HCT116 (cell line): ENCODE measurements around the gene LDLRAD4. TPM values are rescaled to one million over a fixed set of nuclear protein-coding genes. Genes with fewer than 3 reads are reported as not detected.

Experiments
- ATAC-seq: fragments of 200-7000 bp; cut with Tn5 transposase; 2 replicates; pipeline ENCODE4 v1.9.1; 2020; ENCODE audit warnings: mild to moderate bottlenecking, moderate library complexity
- BruUV-seq: library from RNA; stranded (reverse); fragments of 400-500 nt; replicated peaks from 2 replicates; lab custom pipeline; 2021; lab: Mats Ljungman, UMichigan
- CTCF ChIA-PET: fragments of 300-600 bp; sonication (Branson Sonifier 250); formaldehyde crosslinking; loops from one replicate; lab custom pipeline; 2021; ENCODE audit warnings: antibody characterized with exemption; lab: Charles Lee
- POLR2A ChIA-PET: fragments of 300-600, 350-600 bp; sonication (Branson Sonifier 250); formaldehyde crosslinking; loops from one replicate; lab custom pipeline; 2021; ENCODE audit warnings: antibody characterized with exemption; lab: Charles Lee
- RAD21 ChIA-PET, 2 experiments: fragments of 300-600 bp; sonication (Branson Sonifier 250); formaldehyde crosslinking; loops; one replicate each; lab custom pipeline; 2023; ENCODE audit warnings: low total read pairs in 2 of 2; ENCODE audit not compliant: uncharacterized antibody in 2 of 2, unreplicated experiment in 2 of 2, low non-redundant PET in 1 of 2; lab: Charles Lee
- DNase-seq: peaks from one replicate; pipeline ENCODE4 v3.0.0-alpha.2; 2010; ENCODE audit warnings: low read depth, low spot score
- H2AFZ ChIP-seq: fragments of 200-600 bp; shearing (Covaris generic), sonication (generic); 2 replicates; pipeline ENCODE4 v1.6.1; 2017; ENCODE audit warnings: low read depth, mixed run types, mixed read lengths, antibody characterized with exemption, low read length; ENCODE audit not compliant: poor library complexity, severe bottlenecking
- H3K27ac ChIP-seq: 2 replicates; pipeline ENCODE4 v1.5.1; 2012; ENCODE audit warnings: low read depth, low read length
- H3K27me3 ChIP-seq: fragments of 200-600 bp; sonication (generic); 2 replicates; pipeline ENCODE4 v1.6.1; 2016; ENCODE audit warnings: mixed run types, low read length, mixed read lengths; ENCODE audit not compliant: insufficient read depth
- H3K36me3 ChIP-seq, 2 experiments: fragments of 200-500 bp in 1 of 2; fragments of 200-600 bp in 1 of 2; sonication (Bioruptor generic) in 1 of 2; sonication (generic) in 1 of 2; 2 replicates each; pipeline versions ENCODE4 v1.5.1 to v1.6.1; 2014 to 2016; ENCODE audit warnings: low read length in 2 of 2, inconsistent platforms in 1 of 2, mixed read lengths in 1 of 2, mixed run types in 1 of 2; ENCODE audit not compliant: insufficient read depth in 2 of 2, control insufficient read depth in 1 of 2
- H3K4me1 ChIP-seq, 2 experiments: fragments of 200-600 bp in 1 of 2; sonication (generic) in 1 of 2; 2 replicates each; pipeline versions ENCODE4 v1.5.1 to v1.6.1; 2012 to 2017; ENCODE audit warnings: low read length in 2 of 2, inconsistent platforms in 1 of 2, mild to moderate bottlenecking in 1 of 2, mixed read lengths in 1 of 2, mixed run types in 1 of 2, moderate library complexity in 1 of 2; ENCODE audit not compliant: insufficient read depth in 2 of 2, control insufficient read depth in 1 of 2
- H3K4me2 ChIP-seq: fragments of 200-600 bp; sonication (generic); 2 replicates; pipeline ENCODE4 v1.6.1; 2017; ENCODE audit warnings: mixed run types, low read length, mixed read lengths
- H3K4me3 ChIP-seq, 2 experiments: fragments of 200-600 bp in 1 of 2; sonication (generic) in 1 of 2; replicated peaks in 1 of 2; 2 replicates each; pipeline ENCODE4 v1.5.1; 2011 to 2016; ENCODE audit warnings: low read length in 2 of 2, control low read depth in 1 of 2, low read depth in 1 of 2, mild to moderate bottlenecking in 1 of 2, mixed read lengths in 1 of 2, mixed run types in 1 of 2
- H3K79me2 ChIP-seq: fragments of 200-600 bp; sonication (generic); 2 replicates; pipeline ENCODE4 v1.6.1; 2017; ENCODE audit warnings: mild to moderate bottlenecking, mixed run types, low read length, moderate library complexity, mixed read lengths; ENCODE audit not compliant: insufficient read depth
- H3K9ac ChIP-seq: fragments of 200-600 bp; sonication (generic); 2 replicates; pipeline ENCODE4 v1.6.1; 2016; ENCODE audit warnings: low read length, mixed read lengths
- H3K9me2 ChIP-seq: fragments of 200-600 bp; sonication (generic), shearing (Covaris generic); 2 replicates; pipeline ENCODE4 v1.6.1; 2017; ENCODE audit warnings: mixed run types, mild to moderate bottlenecking, moderate library complexity; ENCODE audit not compliant: insufficient read depth
- H3K9me3 ChIP-seq, 2 experiments: fragments of 200-500 bp in 1 of 2; fragments of 200-600 bp in 1 of 2; sonication (Bioruptor generic) in 1 of 2; sonication (generic) in 1 of 2; 2 replicates each; pipeline ENCODE4 v1.6.1; 2014 to 2017; ENCODE audit warnings: low read length in 2 of 2, mixed read lengths in 2 of 2, inconsistent platforms in 1 of 2, low read depth in 1 of 2, mild to moderate bottlenecking in 1 of 2, mixed run types in 1 of 2, moderate library complexity in 1 of 2; ENCODE audit not compliant: control insufficient read depth in 1 of 2, insufficient read depth in 1 of 2
- H4K20me1 ChIP-seq: fragments of 200-600 bp; sonication (generic), shearing (Covaris generic); 2 replicates; pipeline ENCODE4 v1.6.1; 2017; ENCODE audit warnings: mixed run types, mild to moderate bottlenecking, moderate library complexity; ENCODE audit not compliant: insufficient read depth
- ATF3 ChIP-seq: IDR thresholded peaks from 2 replicates; pipeline ENCODE4 v1.6.1; 2012
- CBX3 ChIP-seq: IDR thresholded peaks from 2 replicates; pipeline ENCODE4 v1.6.1; 2012; ENCODE audit warnings: low read depth
- CEBPB ChIP-seq: IDR thresholded peaks from 2 replicates; pipeline ENCODE4 v1.6.1; 2012; ENCODE audit warnings: low read depth
- CTCF ChIP-seq, 3 experiments: fragments of 200-600 bp in 1 of 3; sonication (generic) in 1 of 3; IDR thresholded peaks in 2 of 3; conservative IDR thresholded peaks in 1 of 3; 2 replicates each; pipeline ENCODE4 v1.5.1; 2012 to 2017; ENCODE audit warnings: low read depth in 2 of 3, low read length in 2 of 3, antibody characterized with exemption in 1 of 3, borderline replicate concordance in 1 of 3, control low read depth in 1 of 3, mild to moderate bottlenecking in 1 of 3, mixed read lengths in 1 of 3, mixed run types in 1 of 3, moderate library complexity in 1 of 3; ENCODE audit not compliant: insufficient read depth in 1 of 3
- EGR1 ChIP-seq: IDR thresholded peaks from 2 replicates; pipeline ENCODE4 v1.6.1; 2012; ENCODE audit warnings: low read depth
- ELF1 ChIP-seq: IDR thresholded peaks from 2 replicates; pipeline ENCODE4 v1.6.1; 2012; ENCODE audit warnings: low read depth, borderline replicate concordance
- EZH2 ChIP-seq: fragments of 200-600 bp; sonication (generic); IDR thresholded peaks from 2 replicates; pipeline ENCODE4 v1.6.1; 2017; ENCODE audit warnings: antibody characterized with exemption, mixed run types
- FOSL1 ChIP-seq: IDR thresholded peaks from 2 replicates; pipeline ENCODE4 v1.6.1; 2012; ENCODE audit warnings: low read depth
- JUND ChIP-seq: IDR thresholded peaks from 2 replicates; pipeline ENCODE4 v1.6.1; 2012
- POLR2A ChIP-seq: IDR thresholded peaks from 2 replicates; pipeline ENCODE4 v1.7.0; 2011; ENCODE audit warnings: borderline replicate concordance; ENCODE audit not compliant: insufficient read depth, insufficient read length; ENCODE audit errors: extremely low read depth
- POLR2AphosphoS5 ChIP-seq: IDR thresholded peaks from 2 replicates; pipeline ENCODE4 v1.6.1; 2011; ENCODE audit warnings: mild to moderate bottlenecking, low read depth, low read length, moderate library complexity
- SIN3A ChIP-seq: IDR thresholded peaks from 2 replicates; pipeline ENCODE4 v1.6.1; 2012; ENCODE audit warnings: low read depth
- SP1 ChIP-seq: IDR thresholded peaks from 2 replicates; pipeline ENCODE4 v1.6.1; 2012; ENCODE audit warnings: low read depth
- SRF ChIP-seq: IDR thresholded peaks from 2 replicates; pipeline ENCODE4 v1.6.1; 2012; ENCODE audit warnings: low read depth
- TCF7L2 ChIP-seq: IDR thresholded peaks from 2 replicates; pipeline ENCODE4 v1.7.0; 2011; ENCODE audit warnings: borderline replicate concordance, inconsistent platforms; ENCODE audit not compliant: insufficient read depth, insufficient read length; ENCODE audit errors: extremely low read depth
- YY1 ChIP-seq: IDR thresholded peaks from 2 replicates; pipeline ENCODE4 v1.6.1; 2011; ENCODE audit warnings: low read length, low read depth, moderate library complexity, mild to moderate bottlenecking; ENCODE audit not compliant: insufficient replicate concordance; ENCODE audit errors: extremely low read depth
- ZBTB33 ChIP-seq: IDR thresholded peaks from 2 replicates; pipeline ENCODE4 v1.6.1; 2011; ENCODE audit warnings: mild to moderate bottlenecking, low read length, moderate library complexity; ENCODE audit not compliant: insufficient replicate concordance; ENCODE audit errors: extremely low read depth
- ZFX ChIP-seq: fragments of 450-650 bp; IDR thresholded peaks from 2 replicates; pipeline ENCODE4 v1.6.1; 2017
- ZNF274 ChIP-seq: fragments of 200-500 bp; sonication (Bioruptor generic); IDR thresholded peaks from 2 replicates; pipeline ENCODE4 v1.6.1; 2014; ENCODE audit warnings: mild to moderate bottlenecking, low read depth, low read length, inconsistent platforms
- intact Hi-C: fragments of 100-400 bp; cut with micrococcal nuclease; formaldehyde crosslinking; loops from 2 replicates; pipeline ENCODE4 v1.10.0; 2022
- total RNA-seq: library from RNA; stranded (reverse); gene quantifications from one replicate; pipeline ENCODE4 v1.2.1, GENCODE V29; 2021; ENCODE audit not compliant: unreplicated experiment

LDLRAD4 gene
- total RNA-seq, 1 experiment from 2014 or later, result 1.2 TPM

- Histone ChIP-seq H3K27ac (no peak overlapping the region), H4K20me1 (no peaks in the 10 kb centered on the region)
- DNase-seq (no peak), ATAC-seq (no peak)
- POLR2A ChIA-PET, result no interaction called here
- TF ChIP-seq SIN3A (no peak), CBX3 (no peak), POLR2AphosphoS5 (no peak), JUND (no peak)
- TF ChIP-seq, all 23 proteins: peak for 0
- H3K4me3 ChIP-seq, result no peak overlapping the region
- ChIA-PET RAD21 (no interaction called here), CTCF (no interaction called here)
- H3K4me1 ChIP-seq, result no peaks in the 10 kb centered on the region
- H3K36me3 ChIP-seq, result no peaks in the 10 kb centered on the region
- BruUV-seq, result no TSS peak
- no peak overlapping the region for H2AFZ ChIP-seq
- H3K9me2 ChIP-seq, result no peaks in the 10 kb centered on the region
- intact Hi-C loops, result no loop called here
- H3K9ac ChIP-seq, result no peak overlapping the region
- H3K9me3 ChIP-seq, result no peaks in the 10 kb centered on the region
- H3K79me2 ChIP-seq, result no peaks in the 10 kb centered on the region
- peaks cover 3% of the 10 kb centered on the region; the same call in 1 of the 2 replicates for H3K27me3 ChIP-seq
- H3K4me2 ChIP-seq, result no peak overlapping the region
Observed at GRCh38 chr18:13492314-13492713, 273.8 kb downstream of the LDLRAD4 start.

- no peak overlapping the region for H3K27ac ChIP-seq
- no peak overlapping the region for H3K9ac ChIP-seq
- no peak for ATAC-seq
- POLR2A ChIA-PET, result no interaction called here
- no peaks in the 10 kb centered on the region for H3K36me3 ChIP-seq
- no peaks in the 10 kb centered on the region for H3K9me2 ChIP-seq
- no peaks in the 10 kb centered on the region for H3K79me2 ChIP-seq
- CTCF ChIA-PET, result no interaction called here
- no peaks in the 10 kb centered on the region for H3K4me1 ChIP-seq
- H2AFZ ChIP-seq, result no peak overlapping the region
- H3K9me3 ChIP-seq, result no peaks in the 10 kb centered on the region
- H3K4me3 ChIP-seq, result no peak overlapping the region
- no peaks in the 10 kb centered on the region for H4K20me1 ChIP-seq
- RAD21 ChIA-PET, result no interaction called here
- H3K4me2 ChIP-seq, result no peak overlapping the region
- intact Hi-C loops, result no loop called here
- H3K27me3 ChIP-seq, result peaks cover 3% of the 10 kb centered on the region; the same call in 1 of the 2 replicates
- BruUV-seq, result no TSS peak
- DNase-seq, result no peak
- TF ChIP-seq ATF3, result no peak
- no peak for TF ChIP-seq ELF1
- TF ChIP-seq SRF, result no peak
- no peak for TF ChIP-seq POLR2AphosphoS5
- no peak for TF ChIP-seq EZH2
- TF ChIP-seq ZFX, result no peak
- no peak for TF ChIP-seq SP1
- TF ChIP-seq ZNF274, result no peak
- TF ChIP-seq CTCF (IDR thresholded peaks at IDR 0.05 in 2 of 3, conservative IDR thresholded peaks at IDR 0.05 in 1 of 3; ENCODE audit: borderline replicate concordance in 1 of 3, insufficient read depth in 1 of 3, low read depth in 2 of 3, low read length in 2 of 3), result no peak
- TF ChIP-seq CBX3, result no peak
- no peak for TF ChIP-seq FOSL1
- no peak for TF ChIP-seq CEBPB
- no peak for TF ChIP-seq TCF7L2
- TF ChIP-seq YY1, result no peak
- no peak for TF ChIP-seq POLR2A
- no peak for TF ChIP-seq EGR1
- no peak for TF ChIP-seq ZBTB33
- TF ChIP-seq SIN3A, result no peak
Observed at GRCh38 chr18:13493079-13493478, 274.5 kb downstream of the LDLRAD4 start.
